ENCODE measurements around the gene SHOX.

- TF ChIP-seq CTCF (IDR thresholded peaks at IDR 0.05) (no peak), POLR2A (IDR thresholded peaks at IDR 0.05) (no peak), POLR2AphosphoS5 (IDR thresholded peaks at IDR 0.05) (no peak)
Measured at GRCh38 chrX:682892-683291, 52.3 kb downstream of the SHOX start.

Data from breast epithelium (tissue), 3 donors.